ENCODE data around the gene ZNF605.

DNA sequence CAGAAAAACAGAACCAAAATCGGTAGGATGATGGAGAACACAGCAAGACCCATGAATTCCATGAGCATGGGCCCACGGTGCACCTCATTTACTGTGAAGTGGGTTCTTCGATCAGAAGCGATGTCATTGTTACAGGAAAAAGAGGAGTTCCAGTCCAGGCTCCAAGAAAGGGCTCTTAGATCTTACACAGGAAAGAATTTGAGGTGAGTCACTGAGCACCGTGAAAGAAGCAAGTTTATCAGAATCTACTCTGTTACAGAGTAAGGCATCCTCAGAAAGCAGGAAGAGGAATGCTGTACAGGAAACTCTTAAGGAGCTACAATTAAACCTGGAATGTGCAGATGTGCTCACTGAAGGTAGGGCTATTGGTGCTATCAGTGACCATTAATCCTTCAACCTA, 57.1 kb downstream of the ZNF605 start:
- TF ChIP-seq, protein P1, sequence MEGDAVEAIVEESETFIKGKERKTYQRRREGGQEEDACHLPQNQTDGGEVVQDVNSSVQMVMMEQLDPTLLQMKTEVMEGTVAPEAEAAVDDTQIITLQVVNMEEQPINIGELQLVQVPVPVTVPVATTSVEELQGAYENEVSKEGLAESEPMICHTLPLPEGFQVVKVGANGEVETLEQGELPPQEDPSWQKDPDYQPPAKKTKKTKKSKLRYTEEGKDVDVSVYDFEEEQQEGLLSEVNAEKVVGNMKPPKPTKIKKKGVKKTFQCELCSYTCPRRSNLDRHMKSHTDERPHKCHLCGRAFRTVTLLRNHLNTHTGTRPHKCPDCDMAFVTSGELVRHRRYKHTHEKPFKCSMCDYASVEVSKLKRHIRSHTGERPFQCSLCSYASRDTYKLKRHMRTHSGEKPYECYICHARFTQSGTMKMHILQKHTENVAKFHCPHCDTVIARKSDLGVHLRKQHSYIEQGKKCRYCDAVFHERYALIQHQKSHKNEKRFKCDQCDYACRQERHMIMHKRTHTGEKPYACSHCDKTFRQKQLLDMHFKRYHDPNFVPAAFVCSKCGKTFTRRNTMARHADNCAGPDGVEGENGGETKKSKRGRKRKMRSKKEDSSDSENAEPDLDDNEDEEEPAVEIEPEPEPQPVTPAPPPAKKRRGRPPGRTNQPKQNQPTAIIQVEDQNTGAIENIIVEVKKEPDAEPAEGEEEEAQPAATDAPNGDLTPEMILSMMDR (IDR thresholded peaks at IDR 0.05; ENCODE audit: low read depth, low read length): no peak
- no peak for TF ChIP-seq POLR2A (IDR thresholded peaks at IDR 0.05; ENCODE audit: extremely low read depth, insufficient read length)
- no peak for TF ChIP-seq MAX (IDR thresholded peaks at IDR 0.05; ENCODE audit: low read depth, low read length)
- no peak for TF ChIP-seq MYC (IDR thresholded peaks at IDR 0.05; ENCODE audit: low read depth, low read length)
